Duodenal mucosa (tissue), 2 donors: ENCODE results near the gene PKMYT1.

Source experiments
- H3K27ac ChIP-seq: one replicate; pipeline ENCODE4 v1.7.0; 2013; ENCODE audit warnings: low read depth, low read length
- H3K27me3 ChIP-seq, 2 donors: one replicate each; pipeline ENCODE4 v1.7.0; 2013; ENCODE audit warnings: low read length in 2 of 2, control low read depth in 1 of 2; ENCODE audit not compliant: insufficient read depth in 2 of 2, control insufficient read depth in 1 of 2
- H3K36me3 ChIP-seq, 2 donors: one replicate each; pipeline ENCODE4 v1.7.0; 2013; ENCODE audit warnings: low read length in 2 of 2, control low read depth in 1 of 2; ENCODE audit not compliant: insufficient read depth in 2 of 2, control insufficient read depth in 1 of 2
- H3K4me1 ChIP-seq, 2 donors: one replicate each; pipeline ENCODE4 v1.7.0; 2013; ENCODE audit warnings: low read length in 2 of 2, control low read depth in 1 of 2; ENCODE audit not compliant: insufficient read depth in 2 of 2, control insufficient read depth in 1 of 2
- H3K4me3 ChIP-seq, 2 donors: one replicate each; pipeline ENCODE4 v1.7.0; 2013; ENCODE audit warnings: low read length in 2 of 2, low read depth in 1 of 2
- H3K9ac ChIP-seq, 2 donors: one replicate each; pipeline ENCODE4 v1.7.0; 2013; ENCODE audit warnings: low read length in 2 of 2, low read depth in 1 of 2
- H3K9me3 ChIP-seq, 2 donors: one replicate each; pipeline ENCODE4 v1.7.0; 2013; ENCODE audit warnings: low read length in 2 of 2, control low read depth in 1 of 2; ENCODE audit not compliant: control insufficient read depth in 1 of 2

Gene PKMYT1

GRCh38 chr16:2999929-3000328, 19.7 kb upstream of the PKMYT1 start:
- no peaks in the 10 kb centered on the region for H3K36me3 ChIP-seq
- H3K9ac ChIP-seq = no peak overlapping the region
- peaks cover 0 to 4% of the 10 kb centered on the region in 2 donors for H3K4me1 ChIP-seq
- no peaks in the 10 kb centered on the region for H3K27me3 ChIP-seq
- no peaks in the 10 kb centered on the region for H3K9me3 ChIP-seq
- H3K27ac ChIP-seq = no peak overlapping the region
- no peak overlapping the region for H3K4me3 ChIP-seq

- Histone ChIP-seq H3K9me3 (no peaks in the 10 kb centered on the region), H3K4me3 (no peak overlapping the region), H3K9ac (no peak overlapping the region), H3K36me3 (no peaks in the 10 kb centered on the region), H3K27ac (no peak overlapping the region), H3K4me1 (no peaks in the 10 kb centered on the region), H3K27me3 (no peaks in the 10 kb centered on the region)
Observed at GRCh38 chr16:2996298-2996697, 16.1 kb upstream of the PKMYT1 start.

GRCh38 chr16:2992383-2993081, 12.3 kb upstream of the PKMYT1 start:
- Histone ChIP-seq H3K9ac (no peak overlapping the region), H3K4me3 (no peak overlapping the region), H3K27me3 (no peaks in the 10 kb centered on the region)

GRCh38 chr16:2991566-2992261, 11.5 kb upstream of the PKMYT1 start:
- H3K36me3 ChIP-seq = no peaks in the 10 kb centered on the region
- no peaks in the 10 kb centered on the region for H3K27me3 ChIP-seq
- no peaks in the 10 kb centered on the region for H3K4me1 ChIP-seq
- H3K9ac ChIP-seq = no peak overlapping the region
- H3K4me3 ChIP-seq = no peak overlapping the region
- no peak overlapping the region for H3K27ac ChIP-seq
- H3K9me3 ChIP-seq = no peaks in the 10 kb centered on the region

More at GRCh38 chr16:2992383-2993081, 12.3 kb upstream of the PKMYT1 start:
- H3K9me3 ChIP-seq = no peaks in the 10 kb centered on the region
- H3K4me1 ChIP-seq = no peaks in the 10 kb centered on the region
- no peaks in the 10 kb centered on the region for H3K36me3 ChIP-seq
- H3K27ac ChIP-seq = no peak overlapping the region

- no peaks in the 10 kb centered on the region for H3K4me1 ChIP-seq
- no peaks in the 10 kb centered on the region for H3K27me3 ChIP-seq
- H3K9me3 ChIP-seq = no peaks in the 10 kb centered on the region
- no peak overlapping the region for H3K27ac ChIP-seq
- H3K9ac ChIP-seq = no peak overlapping the region
- no peaks in the 10 kb centered on the region for H3K36me3 ChIP-seq
- no peak overlapping the region for H3K4me3 ChIP-seq
Observed at GRCh38 chr16:2990891-2991290, 10.6 kb upstream of the PKMYT1 start.

- H3K27me3 ChIP-seq = no peaks in the 10 kb centered on the region
- H3K4me1 ChIP-seq = peaks cover 0 to 4% of the 10 kb centered on the region in 2 donors
- H3K27ac ChIP-seq = no peak overlapping the region
- H3K9ac ChIP-seq = no peak overlapping the region
- H3K36me3 ChIP-seq = no peaks in the 10 kb centered on the region
- no peaks in the 10 kb centered on the region for H3K9me3 ChIP-seq
- H3K4me3 ChIP-seq = no peak overlapping the region
Observed at GRCh38 chr16:2988590-2989099, 8.4 kb upstream of the PKMYT1 start.

GRCh38 chr16:2987833-2988232, 7.6 kb upstream of the PKMYT1 start:
- H3K9ac ChIP-seq = no peak overlapping the region
- H3K27me3 ChIP-seq = no peaks in the 10 kb centered on the region
- no peaks in the 10 kb centered on the region for H3K36me3 ChIP-seq
- no peaks in the 10 kb centered on the region for H3K9me3 ChIP-seq
- H3K4me3 ChIP-seq = no peak overlapping the region
- peaks cover 0 to 4% of the 10 kb centered on the region in 2 donors for H3K4me1 ChIP-seq
- no peak overlapping the region for H3K27ac ChIP-seq

- Histone ChIP-seq H3K4me3 (no peak overlapping the region), H3K4me1 (peaks cover 0 to 4% of the 10 kb centered on the region in 2 donors), H3K9me3 (no peaks in the 10 kb centered on the region), H3K27me3 (no peaks in the 10 kb centered on the region), H3K9ac (no peak overlapping the region), H3K36me3 (no peaks in the 10 kb centered on the region), H3K27ac (no peak overlapping the region)
Observed at GRCh38 chr16:2987286-2987685, 7.0 kb upstream of the PKMYT1 start.

GRCh38 chr16:2986623-2987188, 6.5 kb upstream of the PKMYT1 start:
- Histone ChIP-seq H3K4me1 (peaks cover 0 to 4% of the 10 kb centered on the region in 2 donors), H3K27me3 (no peaks in the 10 kb centered on the region), H3K27ac (no peak overlapping the region), H3K4me3 (no peak overlapping the region), H3K36me3 (no peaks in the 10 kb centered on the region), H3K9ac (no peak overlapping the region), H3K9me3 (no peaks in the 10 kb centered on the region)

GRCh38 chr16:2985893-2986355, 5.7 kb upstream of the PKMYT1 start:
- Histone ChIP-seq H3K36me3 (no peaks in the 10 kb centered on the region), H3K4me3 (no peak overlapping the region), H3K27me3 (no peaks in the 10 kb centered on the region), H3K27ac (no peak overlapping the region), H3K9me3 (no peaks in the 10 kb centered on the region), H3K4me1 (peaks cover 2 to 9% of the 10 kb centered on the region in 2 donors), H3K9ac (no peak overlapping the region)
